NCI-H2029 (cell line): ENCODE measurements around the gene C5AR1.
"Not testable (repeated sequence)": the region's sequence is repeated elsewhere in the genome, so short reads cannot be mapped to it uniquely, and the experiment has no call there.

Experiments used
- DNase-seq: peaks from one replicate; lab custom pipeline; 2025; lab: John Stamatoyannopoulos, UW

The C5AR1 gene

GRCh38 chr19:47309608-47310007, at the start of gene C5AR1:
TSS of gene C5AR1 (plus strand) at chr19:47309861. CDS start at chr19:47309896, 35 bp downstream.
- DNase-seq: no peak

DNA sequence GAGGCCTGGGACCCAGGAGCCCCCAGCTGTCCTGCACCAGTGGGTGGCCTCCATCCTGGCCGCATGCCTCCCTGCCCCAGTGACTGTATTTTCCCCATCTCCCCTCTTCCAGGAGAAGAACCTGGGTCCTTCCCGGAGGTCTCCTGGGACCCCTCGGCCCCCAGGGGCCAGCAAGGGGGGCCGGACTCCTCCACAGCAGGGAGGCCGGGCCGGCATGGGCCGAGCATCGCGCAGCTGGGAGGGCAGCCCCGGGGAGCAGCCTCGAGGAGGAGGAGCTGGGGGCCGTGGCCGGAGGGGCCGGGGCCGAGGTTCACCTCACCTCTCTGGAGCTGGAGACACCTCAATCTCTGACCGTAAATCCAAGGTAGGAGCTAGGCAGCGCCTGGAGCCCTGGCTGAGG, 49.2 kb upstream of the C5AR1 start:
- no peak for DNase-seq

GRCh38 chr19:47261946-47262793, 47.5 kb upstream of the C5AR1 start:
- not testable (repeated sequence) for DNase-seq

DNA sequence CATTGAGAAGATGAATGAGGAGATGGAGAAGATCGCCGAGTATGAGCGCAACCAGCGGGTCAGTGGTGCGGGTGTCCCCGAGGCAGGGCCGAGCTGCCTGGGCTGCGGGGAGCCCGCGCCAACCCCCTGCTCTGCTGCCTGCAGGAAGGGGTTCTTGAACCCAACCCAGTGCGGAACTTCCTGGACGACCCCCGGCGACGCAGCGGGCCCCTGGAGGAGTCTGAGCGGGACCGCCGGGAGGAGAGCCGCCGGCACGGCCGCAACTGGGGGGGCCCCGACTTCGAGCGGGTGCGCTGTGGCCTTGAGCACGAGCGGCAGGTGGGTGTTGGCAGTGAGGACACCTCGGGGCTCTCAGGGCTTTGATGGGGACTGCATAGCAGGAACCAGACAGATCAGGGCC, 45.0 kb upstream of the C5AR1 start:
- DNase-seq: no peak

- DNase-seq: no peak
Measured at GRCh38 chr19:47266401-47266941, 43.2 kb upstream of the C5AR1 start.

DNA sequence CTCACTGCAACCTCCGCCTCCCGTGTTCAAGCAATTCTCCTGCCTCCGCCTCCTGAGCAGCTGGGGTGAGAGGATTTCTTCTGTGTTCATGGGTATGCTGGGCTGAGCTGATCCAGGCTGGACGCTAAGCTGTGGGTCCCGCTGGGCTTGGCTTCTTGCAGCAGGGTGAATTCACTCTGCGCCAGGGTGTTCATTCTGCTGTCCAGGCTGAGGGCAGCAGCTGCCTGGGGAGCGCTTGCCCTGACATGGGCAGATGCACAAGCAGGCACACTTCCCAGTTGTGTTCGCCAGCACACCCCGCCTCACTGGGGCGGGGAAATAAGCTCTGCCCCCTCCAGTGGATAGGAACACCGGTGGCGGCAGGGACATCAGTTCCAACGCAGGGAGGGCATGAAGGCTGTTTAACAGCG, 42.3 kb upstream of the C5AR1 start:
- no peak for DNase-seq

DNA sequence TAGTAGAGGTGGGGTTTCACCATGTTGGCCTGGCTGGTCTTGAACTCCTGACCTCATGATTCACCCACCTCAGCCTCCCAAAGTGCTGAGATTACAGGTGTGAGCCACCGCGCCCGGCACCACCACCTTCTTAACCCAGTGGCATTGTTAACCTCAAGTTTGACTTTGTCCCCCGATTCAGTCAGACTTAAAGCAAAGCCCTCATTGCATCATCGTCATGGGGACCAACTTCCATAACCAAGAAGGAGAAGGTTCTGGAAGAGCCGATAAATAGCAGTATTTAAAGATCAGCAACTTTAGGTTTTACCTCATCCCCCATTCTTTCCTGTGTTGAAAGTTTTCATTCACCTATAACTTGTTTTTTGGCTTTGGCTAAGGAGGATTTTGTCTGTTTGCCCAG, 41.6 kb upstream of the C5AR1 start:
- DNase-seq: no peak

DNA sequence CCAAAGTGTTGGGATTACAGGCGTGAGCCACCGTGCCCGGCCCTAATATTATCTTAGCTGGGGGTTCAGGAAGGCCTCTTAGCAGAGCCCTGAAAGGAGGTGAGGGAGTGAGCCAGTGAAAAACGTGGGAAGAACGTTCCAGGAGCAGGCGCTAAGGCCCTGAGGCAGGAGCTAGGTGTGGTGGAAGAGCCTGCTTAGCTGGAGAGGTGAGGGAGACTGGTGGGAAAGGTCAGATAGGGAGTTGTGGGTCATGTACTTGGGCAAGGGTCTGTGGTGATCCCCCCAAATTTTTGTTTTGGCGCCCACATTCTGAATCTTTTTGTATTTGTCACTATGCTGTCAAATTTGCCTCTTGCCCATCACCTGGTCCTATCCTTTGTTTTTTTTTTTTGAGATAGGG, 40.1 kb upstream of the C5AR1 start:
- no peak for DNase-seq

DNA sequence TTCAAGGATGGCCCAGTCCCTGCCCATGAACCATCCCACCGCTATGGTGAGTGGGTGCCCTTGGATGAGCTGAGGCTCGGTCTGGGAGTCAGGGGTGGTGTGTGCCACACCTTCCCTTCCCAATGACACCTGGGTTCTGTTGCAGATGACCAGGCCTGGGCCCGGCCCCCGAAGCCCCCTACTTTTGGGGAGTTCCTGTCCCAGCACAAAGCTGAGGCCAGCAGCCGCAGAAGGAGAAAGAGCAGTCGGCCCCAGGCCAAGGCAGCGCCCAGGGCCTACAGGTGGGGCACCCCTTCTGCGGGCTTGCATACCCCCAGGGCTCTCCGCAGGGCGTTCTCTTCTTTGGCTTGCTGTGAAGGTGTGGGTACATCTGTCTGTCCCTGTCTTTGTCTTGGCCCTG, 39.3 kb upstream of the C5AR1 start:
- DNase-seq: no peak

DNA sequence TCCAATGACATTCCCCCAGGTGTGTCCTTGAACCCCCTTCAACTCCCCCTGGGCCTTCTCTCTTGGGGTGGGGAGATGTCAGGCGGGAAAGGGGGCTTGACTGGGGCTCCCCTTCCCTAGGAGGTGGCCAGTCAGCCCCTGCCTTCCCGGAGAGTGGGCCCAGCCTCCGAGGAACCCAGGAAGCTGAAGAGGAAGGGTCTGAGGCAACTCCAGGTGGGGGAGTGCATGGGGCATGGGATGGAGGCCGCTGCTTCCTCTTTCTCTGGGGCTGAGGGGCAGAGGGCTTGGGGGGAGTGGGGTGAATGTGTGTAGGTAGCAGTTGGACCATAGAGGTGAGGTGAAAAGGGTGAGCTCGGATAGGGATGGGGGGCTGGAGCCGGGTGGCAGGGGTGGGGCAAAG, 37.7 kb upstream of the C5AR1 start:
- DNase-seq: no peak

DNA sequence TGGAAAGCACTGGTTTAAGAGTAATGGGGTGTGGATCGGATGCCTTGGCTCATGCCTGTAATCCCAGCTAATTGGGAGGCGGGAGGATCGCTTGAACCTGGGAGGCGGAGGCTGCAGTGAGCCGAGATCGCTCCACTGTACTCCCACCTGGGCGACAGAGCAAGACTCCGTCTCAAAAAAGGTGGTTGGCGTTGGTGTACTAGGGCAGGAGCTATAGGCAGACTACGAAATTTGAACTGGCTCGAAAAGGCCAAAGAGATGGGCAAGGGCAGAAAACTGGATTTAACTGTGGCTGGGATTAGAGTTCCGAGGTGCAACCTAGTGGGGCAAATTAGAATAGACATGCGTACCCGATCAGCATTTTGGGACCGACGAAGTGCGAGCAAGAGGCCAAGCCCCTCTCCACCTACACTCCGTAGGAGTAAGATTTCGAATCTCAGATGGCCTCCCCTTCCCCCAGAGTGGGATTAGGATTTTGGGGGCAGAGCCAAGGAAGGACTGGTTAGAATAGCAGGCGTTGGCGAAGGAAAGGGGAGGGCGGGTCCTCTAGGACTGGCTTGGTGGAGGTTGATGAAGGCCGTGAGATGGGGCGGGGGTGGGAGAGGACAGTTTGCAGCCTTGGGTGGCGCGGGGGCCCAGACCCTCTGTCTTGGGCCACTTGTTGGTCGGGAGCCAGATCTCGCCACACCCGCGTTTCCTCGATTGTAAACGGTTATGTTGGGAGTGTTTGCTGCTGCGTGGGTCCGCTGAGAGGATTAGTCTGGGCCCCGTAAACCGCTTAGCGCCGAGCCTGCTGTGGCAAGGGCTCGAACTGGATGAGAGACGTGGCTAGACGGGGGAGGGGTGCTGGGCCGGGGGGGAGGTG, 37.0 kb upstream of the C5AR1 start:
- DNase-seq: no peak

DNA sequence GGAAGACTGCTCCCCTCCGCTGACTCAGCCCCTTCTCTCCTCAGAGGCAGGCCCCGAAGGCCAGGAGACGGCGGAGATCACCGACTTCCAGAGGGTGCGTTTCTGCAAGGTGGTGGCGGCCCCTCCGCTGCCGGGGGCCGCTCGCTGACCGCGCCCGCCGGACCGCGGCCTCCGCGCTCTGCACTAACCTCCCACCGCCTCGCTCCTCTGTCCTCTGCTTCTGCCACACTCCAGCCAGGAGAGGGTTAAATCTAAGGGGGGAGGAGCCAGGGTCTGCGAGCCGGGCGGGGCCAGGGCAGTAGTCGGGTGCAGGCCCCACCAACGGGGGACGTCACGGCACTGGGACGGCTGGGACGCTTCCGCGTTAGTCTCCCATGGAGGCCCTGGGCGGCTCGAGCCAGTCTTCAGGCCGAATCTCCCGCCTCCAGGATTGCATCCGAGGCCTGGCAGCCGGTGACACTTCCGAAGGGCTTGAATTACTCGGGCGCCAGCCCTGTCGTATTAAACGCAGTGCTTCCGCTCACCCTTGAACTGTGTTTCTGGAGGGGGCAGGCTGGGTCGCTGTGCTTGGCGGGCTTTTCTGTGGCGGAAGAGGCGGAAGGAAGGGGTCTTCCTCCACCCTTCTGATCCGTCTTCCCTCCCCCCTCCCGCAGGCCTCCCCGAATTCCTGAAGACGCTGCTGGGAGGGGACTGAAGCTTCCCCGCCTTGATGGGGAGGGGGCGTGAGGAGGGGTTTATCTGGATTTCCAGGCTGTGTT, 36.2 kb upstream of the C5AR1 start:
- peak; percentile 90 for DNase-seq

DNA sequence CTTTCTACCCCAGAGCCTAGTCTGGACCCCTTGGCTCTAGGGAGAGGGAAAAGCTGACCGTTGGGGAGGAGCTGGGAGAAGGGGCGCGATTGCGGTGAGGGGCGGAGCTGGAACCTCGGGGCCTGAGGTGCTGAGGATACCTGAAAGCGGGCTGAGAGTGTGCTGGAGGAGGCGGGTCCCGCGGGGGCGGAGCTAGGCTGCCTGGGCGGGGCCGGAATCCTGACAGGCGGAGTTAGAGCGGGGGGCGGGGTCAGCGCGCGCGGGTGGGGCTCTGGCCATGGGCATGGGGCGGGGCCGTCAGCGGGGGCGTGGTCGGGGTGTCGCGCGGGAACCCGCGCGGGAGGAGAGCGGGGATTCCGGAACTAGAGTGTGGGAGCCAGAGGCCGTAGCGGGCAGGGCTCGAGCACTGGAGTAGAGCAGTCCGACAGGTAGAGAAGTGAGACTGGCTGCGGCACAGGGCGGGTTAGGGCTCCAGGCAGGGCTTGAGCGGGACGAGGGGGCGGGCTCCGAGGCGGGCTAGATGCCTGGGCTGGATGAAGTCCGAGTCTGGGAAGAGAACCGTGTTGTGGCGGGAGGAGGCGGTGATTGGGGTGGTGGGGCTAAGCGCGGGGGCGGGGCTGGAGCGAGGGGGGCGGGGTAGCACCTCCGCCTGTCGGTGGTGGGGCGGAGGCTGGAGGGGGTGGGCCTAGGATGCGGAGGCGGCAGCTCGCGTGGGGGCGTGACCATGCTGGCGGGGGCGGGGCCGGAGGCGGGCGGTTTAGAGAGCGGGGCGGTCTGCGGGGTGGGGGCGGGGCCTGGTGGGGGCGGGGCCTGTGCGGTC, 35.4 kb upstream of the C5AR1 start, which contains the start of gene INAFM1:
Gene INAFM1, plus strand, starts transcription at position 815 of the 820 bp plus-strand sequence. CDS start 35 bp downstream, outside the sequence.
- peak; percentile 90 for DNase-seq

- no peak for DNase-seq
Measured at GRCh38 chr19:47274891-47275761, 34.5 kb upstream of the C5AR1 start.

DNA sequence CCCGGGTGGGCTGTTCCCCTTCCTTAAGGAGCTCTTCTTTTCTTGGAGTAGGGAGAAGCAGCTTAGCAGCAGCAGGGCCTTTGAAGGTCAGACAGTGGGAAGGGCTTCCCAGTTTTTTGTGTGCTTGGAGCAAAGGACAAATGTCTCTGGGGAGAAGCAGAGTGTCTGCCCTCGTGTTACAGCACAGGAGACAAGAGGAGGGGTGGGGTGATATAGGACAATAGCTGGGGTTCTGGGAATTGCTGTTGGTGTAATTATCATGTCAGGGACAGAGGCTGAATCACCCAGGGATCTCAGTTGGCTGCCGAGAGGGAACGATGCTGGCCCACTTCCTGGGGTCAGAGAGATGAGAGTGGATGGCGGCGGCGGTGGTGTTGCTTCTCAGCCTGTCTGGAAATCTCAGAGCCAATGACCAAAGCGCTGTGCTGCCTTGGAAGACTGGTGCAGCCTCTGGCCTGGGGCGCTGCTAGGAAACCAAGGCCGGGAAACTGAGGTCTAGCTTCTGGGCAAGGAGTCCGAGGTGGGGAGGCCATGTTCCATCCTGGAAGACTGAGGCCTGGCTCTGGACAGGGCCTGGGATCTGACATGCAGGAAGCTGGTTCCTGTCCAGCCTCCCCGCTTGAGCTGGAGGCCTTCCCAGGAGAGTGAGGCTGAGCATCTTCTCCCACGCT, 33.7 kb upstream of the C5AR1 start:
- DNase-seq: no peak

GRCh38 chr19:47276513-47276912, 33.1 kb upstream of the C5AR1 start:
- DNase-seq: not testable (repeated sequence)

GRCh38 chr19:47280183-47280797, 29.4 kb upstream of the C5AR1 start:
- no peak for DNase-seq

DNA sequence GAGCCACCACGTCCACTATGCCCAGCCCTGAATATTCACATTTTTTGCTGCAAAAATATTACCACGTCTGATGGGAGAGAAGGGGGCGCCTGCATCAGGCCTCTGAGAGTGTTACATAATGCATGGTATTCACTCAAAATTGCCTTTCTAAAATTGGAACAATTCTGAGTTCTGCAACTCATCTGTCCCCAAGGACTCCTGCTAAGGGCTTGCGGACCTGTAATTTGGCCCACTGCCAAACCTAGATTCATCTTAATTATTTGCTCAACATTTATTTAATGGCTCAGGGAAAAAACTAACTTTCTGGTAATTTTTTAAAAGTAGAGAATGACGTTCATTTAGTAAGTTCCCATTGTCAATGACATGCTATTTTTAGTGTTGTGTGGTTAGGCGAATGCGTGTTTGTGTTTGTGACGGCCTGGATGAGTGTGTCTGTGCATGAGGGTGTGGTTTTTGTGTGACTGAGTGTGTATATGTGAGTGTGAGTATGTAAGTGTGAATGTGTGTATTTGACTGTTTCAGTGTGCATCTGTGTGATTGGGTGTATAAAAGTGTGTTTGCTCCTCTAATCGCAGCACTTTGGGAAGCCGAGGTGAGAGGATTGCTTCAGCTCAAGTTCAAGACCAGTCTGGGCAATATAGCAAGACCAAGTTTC, 26.1 kb upstream of the C5AR1 start:
- DNase-seq: no peak
